ENCODE data around the gene INO80.
A peak's percentile ranks its signal among the peaks of the same experiment; 100 is the strongest.

Gene INO80

DNA sequence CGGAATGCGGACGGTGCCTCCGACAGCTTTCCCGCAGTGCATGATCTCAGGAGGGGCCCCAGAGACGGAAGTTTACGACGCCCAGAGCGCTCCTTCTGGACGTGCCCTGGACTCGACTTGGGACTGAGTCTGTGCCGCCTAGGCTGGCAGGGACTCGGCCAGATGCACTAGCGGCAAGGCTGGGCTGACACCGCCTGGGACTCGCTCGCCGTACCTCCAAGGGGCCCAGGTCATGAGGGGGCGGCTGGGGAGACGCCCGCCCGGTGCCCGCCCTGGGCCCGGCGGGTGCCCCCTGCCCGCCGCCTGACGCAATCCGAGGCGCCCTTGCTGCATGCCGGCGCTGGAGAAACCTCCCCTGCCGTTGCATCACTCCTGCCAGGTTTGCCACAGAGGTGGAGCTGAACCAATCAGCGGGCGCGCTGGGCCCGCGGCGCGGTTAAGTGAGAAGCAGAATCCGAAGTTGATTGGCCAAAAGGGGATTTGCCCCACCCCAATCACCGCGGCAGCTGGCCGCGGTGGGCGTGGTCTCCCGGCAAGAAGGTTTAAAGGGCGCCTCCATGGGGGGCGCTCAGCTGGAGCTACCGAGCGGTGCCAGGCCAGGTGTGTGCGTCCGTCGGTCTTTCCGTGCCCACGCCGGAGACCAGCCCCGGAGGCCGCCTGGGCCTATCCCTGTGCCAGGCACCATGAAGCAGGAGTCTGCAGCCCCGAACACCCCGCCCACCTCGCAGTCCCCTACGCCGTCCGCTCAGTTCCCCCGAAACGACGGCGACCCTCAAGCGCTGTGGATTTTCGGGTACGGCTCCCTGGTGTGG, 163.0 kb downstream of the INO80 start, which contains the start of gene CHAC1:
Gene CHAC1 (plus strand): TSS at position 571 of the 812 bp plus-strand sequence. CDS start 113 bp downstream, at position 684.
- H3K36me3 ChIP-seq (ENCODE audit: control insufficient read depth, low read depth, low read length) = peaks cover 10% of the 10 kb centered on the region
- H3K27ac ChIP-seq (ENCODE audit: low read length) = peak within 1 kb of the TSS; percentile 97
- no peaks in the 10 kb centered on the region for H3K9me3 ChIP-seq (ENCODE audit: control insufficient read depth, low read depth, low read length)
- H3K4me3 ChIP-seq (ENCODE audit: low read length) = peak within 1 kb of the TSS; percentile 76
- no peaks in the 10 kb centered on the region for H3K27me3 ChIP-seq (ENCODE audit: control insufficient read depth, insufficient read depth, low read length)
- H3K9ac ChIP-seq (ENCODE audit: low read length) = peak within 1 kb of the TSS; percentile 93
- H3K4me1 ChIP-seq (ENCODE audit: control insufficient read depth, low read depth, low read length) = peaks cover 19% of the 10 kb centered on the region

DNA sequence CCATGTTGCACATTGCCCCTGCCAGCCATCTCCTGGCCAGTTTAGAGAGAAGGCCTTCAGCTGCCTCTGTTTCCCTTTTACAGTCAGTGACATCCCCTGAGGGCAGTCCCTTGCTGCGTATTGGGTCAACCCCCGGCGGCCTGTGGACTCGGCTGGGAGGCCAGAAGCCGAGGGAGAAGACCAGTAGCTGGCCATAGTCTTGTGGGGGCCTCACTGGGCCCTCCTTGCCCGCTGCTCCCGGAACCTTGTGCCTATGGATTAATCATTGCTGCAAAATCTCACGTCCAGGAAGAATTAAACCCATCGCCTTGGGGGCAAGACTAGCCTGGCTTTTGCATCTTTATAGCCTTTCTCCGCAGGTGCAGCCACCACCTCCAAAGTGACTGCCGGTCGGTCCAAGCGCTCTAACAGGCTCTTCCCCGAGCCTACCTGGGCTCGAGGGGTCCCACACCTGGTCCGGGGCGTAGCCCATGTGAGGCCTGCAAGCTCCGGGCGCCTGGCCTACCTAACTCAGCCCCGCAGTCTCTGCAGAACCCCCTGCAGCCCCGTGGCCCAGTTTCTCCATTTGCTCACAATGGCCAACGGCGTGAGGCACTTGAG, 163.7 kb downstream of the INO80 start:
- Histone ChIP-seq H3K4me1 (ENCODE audit: control insufficient read depth, low read depth, low read length) (peaks cover 19% of the 10 kb centered on the region), H3K4me3 (ENCODE audit: low read length) (peak overlapping the region; percentile 76), H3K9ac (ENCODE audit: low read length) (peak overlapping the region; percentile 93), H3K27me3 (ENCODE audit: control insufficient read depth, insufficient read depth, low read length) (no peaks in the 10 kb centered on the region), H3K27ac (ENCODE audit: low read length) (peak overlapping the region; percentile 97), H3K36me3 (ENCODE audit: control insufficient read depth, low read depth, low read length) (peaks cover 10% of the 10 kb centered on the region), H3K9me3 (ENCODE audit: control insufficient read depth, low read depth, low read length) (no peaks in the 10 kb centered on the region)

DNA sequence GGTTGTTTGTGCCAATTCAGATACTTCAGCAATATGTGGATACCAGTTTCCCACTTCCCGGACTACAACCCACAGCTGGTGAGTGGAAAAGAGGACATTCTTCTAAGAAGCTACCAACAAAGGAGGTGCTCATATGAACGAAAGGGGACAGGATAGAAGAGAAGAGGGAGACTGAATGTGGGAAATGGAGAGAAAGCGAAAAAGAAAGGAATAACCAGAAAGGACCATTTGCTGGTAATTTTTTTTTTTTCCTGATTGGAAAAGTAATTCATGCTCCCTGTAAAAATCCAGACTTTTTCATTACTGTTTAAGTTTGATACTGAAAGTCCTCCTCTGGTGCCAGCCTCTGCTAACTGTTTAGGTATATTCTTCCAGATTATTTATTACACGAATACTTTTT, 164.3 kb downstream of the INO80 start:
- peaks cover 10% of the 10 kb centered on the region for H3K36me3 ChIP-seq (ENCODE audit: control insufficient read depth, low read depth, low read length)
- H3K27ac ChIP-seq (ENCODE audit: low read length) = peak overlapping the region; percentile 97
- H3K9ac ChIP-seq (ENCODE audit: low read length) = peak overlapping the region; percentile 93
- H3K27me3 ChIP-seq (ENCODE audit: control insufficient read depth, insufficient read depth, low read length) = no peaks in the 10 kb centered on the region
- H3K4me3 ChIP-seq (ENCODE audit: low read length) = no peak overlapping the region
- H3K9me3 ChIP-seq (ENCODE audit: control insufficient read depth, low read depth, low read length) = no peaks in the 10 kb centered on the region
- peaks cover 19% of the 10 kb centered on the region for H3K4me1 ChIP-seq (ENCODE audit: control insufficient read depth, low read depth, low read length)

DNA sequence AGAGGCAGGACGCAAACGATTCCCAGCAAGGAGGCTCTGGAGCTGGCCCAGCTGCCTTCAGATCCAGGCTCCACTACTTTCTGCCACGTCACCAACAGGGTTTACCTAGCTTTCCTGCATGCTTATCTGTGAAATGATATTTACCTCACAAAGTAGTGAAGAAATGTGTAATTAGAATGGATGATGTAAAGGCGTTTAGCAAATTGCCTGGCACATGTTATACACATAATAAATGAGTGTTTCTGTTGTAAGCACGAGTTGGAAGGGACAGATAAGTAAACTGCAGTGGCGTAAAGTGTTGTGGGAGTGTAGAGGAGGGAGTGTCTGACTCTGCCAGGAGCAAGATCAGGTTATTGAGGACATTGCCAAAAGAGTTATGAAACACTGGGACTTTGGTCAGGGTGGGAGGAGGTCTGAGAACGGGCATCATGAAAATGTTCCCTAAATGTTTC, 166.3 kb downstream of the INO80 start:
- no peak overlapping the region for H3K9ac ChIP-seq (ENCODE audit: low read length)
- no peak overlapping the region for H3K4me3 ChIP-seq (ENCODE audit: low read length)
- H3K27ac ChIP-seq (ENCODE audit: low read length) = no peak overlapping the region
- H3K4me1 ChIP-seq (ENCODE audit: control insufficient read depth, low read depth, low read length) = peaks cover 19% of the 10 kb centered on the region
- no peaks in the 10 kb centered on the region for H3K27me3 ChIP-seq (ENCODE audit: control insufficient read depth, insufficient read depth, low read length)
- no peaks in the 10 kb centered on the region for H3K9me3 ChIP-seq (ENCODE audit: control insufficient read depth, low read depth, low read length)
- no peaks in the 10 kb centered on the region for H3K36me3 ChIP-seq (ENCODE audit: control insufficient read depth, low read depth, low read length)

DNA sequence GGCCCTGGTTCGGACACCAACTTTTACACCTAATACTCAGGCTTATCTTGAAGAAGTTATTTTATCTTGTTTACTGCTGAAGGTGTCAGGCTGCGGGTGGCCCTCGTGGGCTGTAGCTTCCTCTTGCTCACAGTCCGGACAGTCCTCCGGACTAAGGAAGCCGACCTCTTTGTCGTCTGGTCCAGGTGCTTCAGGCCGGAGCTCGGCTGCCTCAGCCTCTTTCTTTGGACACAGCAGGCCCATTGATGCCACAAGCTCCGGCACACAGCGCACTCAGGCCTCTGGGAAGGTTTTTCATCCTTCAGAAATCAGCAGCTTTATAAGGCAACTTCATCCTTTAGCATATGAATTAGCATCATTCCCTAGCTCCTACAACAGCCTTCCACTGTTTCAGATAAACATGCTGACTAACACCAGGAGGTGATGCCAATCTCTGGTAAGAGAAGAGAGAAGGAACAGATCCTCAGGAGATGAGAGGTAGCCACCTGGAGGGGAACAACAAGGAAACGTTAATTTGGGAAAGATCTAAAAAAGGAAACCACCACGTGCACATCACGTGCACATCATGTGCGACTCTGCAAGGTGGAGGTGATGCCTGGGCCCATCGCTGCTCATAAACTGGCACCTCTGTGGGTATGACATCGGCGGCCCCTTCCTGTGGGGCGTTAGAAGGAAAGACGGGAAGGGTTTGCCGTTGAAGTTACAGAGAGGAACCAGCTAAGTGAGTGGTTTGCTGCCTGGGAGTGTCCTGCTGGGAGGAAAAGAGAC, 167.2 kb downstream of the INO80 start:
- Histone ChIP-seq H3K27me3 (ENCODE audit: control insufficient read depth, insufficient read depth, low read length) (no peaks in the 10 kb centered on the region), H3K9ac (ENCODE audit: low read length) (no peak overlapping the region), H3K4me1 (ENCODE audit: control insufficient read depth, low read depth, low read length) (peaks cover 19% of the 10 kb centered on the region), H3K4me3 (ENCODE audit: low read length) (no peak overlapping the region), H3K36me3 (ENCODE audit: control insufficient read depth, low read depth, low read length) (no peaks in the 10 kb centered on the region), H3K9me3 (ENCODE audit: control insufficient read depth, low read depth, low read length) (no peaks in the 10 kb centered on the region), H3K27ac (ENCODE audit: low read length) (no peak overlapping the region)

DNA sequence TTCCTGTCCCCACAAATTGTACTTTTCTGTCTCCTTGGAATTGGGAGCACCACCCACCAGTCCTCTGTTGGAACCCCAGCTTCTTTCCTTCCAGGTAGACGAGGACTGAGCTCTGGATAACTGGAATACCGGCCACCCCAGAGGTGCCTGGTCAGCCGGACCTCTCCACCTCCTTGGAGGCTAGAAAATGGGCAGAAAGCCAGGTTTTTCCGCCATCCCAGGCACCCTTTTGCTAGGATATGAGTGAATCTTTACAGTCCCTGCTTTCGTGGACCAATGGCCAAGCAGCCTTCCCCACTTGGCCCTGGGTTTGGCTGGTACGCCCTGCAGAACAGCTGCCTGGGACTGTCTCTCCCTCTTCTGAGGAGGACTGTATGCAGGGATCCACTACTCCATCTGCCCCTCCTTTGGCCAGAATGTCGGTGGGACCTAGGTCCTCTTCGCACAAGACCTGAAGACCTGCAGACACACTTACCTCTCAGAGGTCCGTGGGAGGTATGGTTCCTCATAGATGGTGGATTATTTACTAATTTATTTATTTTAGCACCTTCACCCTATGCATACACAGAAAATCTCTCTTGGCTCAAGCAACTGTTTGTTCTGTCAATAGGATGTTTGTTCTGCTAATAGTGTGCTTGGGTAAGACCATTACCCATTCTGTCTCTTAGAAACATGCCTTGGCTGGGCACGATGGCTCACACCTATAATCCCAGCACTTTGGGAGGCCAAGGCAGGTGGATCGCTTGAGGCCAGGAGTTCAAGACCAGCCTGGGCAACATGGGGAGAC, 171.4 kb downstream of the INO80 start:
- peaks cover 22% of the 10 kb centered on the region for H3K4me1 ChIP-seq (ENCODE audit: control insufficient read depth, low read depth, low read length)
- peaks cover 30% of the 10 kb centered on the region for H3K27me3 ChIP-seq (ENCODE audit: control insufficient read depth, insufficient read depth, low read length)
- no peaks in the 10 kb centered on the region for H3K9me3 ChIP-seq (ENCODE audit: control insufficient read depth, low read depth, low read length)
- no peak overlapping the region for H3K27ac ChIP-seq (ENCODE audit: low read length)
- H3K4me3 ChIP-seq (ENCODE audit: low read length) = no peak overlapping the region
- H3K36me3 ChIP-seq (ENCODE audit: control insufficient read depth, low read depth, low read length) = no peaks in the 10 kb centered on the region
- H3K9ac ChIP-seq (ENCODE audit: low read length) = no peak overlapping the region

DNA sequence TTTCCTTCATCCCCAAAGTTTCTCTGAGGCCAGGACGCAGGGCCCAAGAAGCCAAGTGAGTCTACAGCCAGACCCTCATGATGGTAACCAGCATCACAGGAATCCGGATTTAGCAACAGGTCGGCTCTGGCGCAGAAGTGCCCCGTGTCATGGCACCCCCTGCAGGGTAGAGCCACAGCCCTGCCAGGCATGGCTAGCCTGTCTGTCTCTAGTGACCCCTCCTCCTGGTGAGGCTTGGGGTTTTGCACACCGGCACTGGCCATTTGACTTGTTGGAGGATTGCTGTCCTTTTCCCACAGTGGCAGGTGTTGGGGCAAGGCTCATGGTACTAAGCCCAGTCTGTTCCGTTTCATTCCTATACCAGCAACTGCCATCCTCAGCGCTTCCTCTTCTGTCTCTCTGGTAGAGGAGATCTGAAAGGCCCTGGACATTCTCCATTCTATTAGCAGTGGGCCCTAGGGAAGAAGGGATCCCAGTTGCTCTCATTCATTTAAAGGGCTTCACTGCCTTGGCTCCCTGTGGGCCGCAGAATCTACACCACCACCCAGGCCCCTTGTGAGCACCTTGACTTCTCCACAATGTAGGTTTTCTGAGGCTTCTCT, 172.2 kb downstream of the INO80 start:
- Histone ChIP-seq H3K27me3 (ENCODE audit: control insufficient read depth, insufficient read depth, low read length) (peaks cover 30% of the 10 kb centered on the region), H3K27ac (ENCODE audit: low read length) (no peak overlapping the region), H3K4me3 (ENCODE audit: low read length) (no peak overlapping the region), H3K36me3 (ENCODE audit: control insufficient read depth, low read depth, low read length) (no peaks in the 10 kb centered on the region), H3K9me3 (ENCODE audit: control insufficient read depth, low read depth, low read length) (no peaks in the 10 kb centered on the region), H3K4me1 (ENCODE audit: control insufficient read depth, low read depth, low read length) (peaks cover 17% of the 10 kb centered on the region), H3K9ac (ENCODE audit: low read length) (no peak overlapping the region)

DNA sequence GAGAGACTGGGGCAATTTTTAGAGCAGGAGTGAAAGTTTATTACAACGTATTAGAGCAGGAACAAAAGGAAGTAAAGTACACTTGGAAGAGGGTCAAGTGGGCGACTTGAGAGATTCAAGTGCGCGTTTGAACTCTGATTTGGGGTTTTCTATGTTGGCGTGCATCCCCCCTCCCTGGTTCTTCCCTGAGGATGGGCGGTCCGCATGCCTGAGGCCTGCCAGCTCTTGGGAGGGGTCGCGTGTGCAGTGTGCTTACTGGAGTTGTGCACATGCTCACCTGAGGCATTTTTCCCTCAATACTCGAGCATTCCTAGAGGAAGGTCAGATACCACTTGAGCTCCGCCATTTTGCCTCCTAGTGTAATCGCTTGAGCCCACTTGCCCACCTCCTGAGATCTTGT, 173.2 kb downstream of the INO80 start:
- Histone ChIP-seq H3K9me3 (ENCODE audit: control insufficient read depth, low read depth, low read length) (no peaks in the 10 kb centered on the region), H3K27me3 (ENCODE audit: control insufficient read depth, insufficient read depth, low read length) (peaks cover 30% of the 10 kb centered on the region), H3K4me1 (ENCODE audit: control insufficient read depth, low read depth, low read length) (peaks cover 17% of the 10 kb centered on the region), H3K4me3 (ENCODE audit: low read length) (no peak overlapping the region), H3K9ac (ENCODE audit: low read length) (no peak overlapping the region), H3K27ac (ENCODE audit: low read length) (no peak overlapping the region), H3K36me3 (ENCODE audit: control insufficient read depth, low read depth, low read length) (no peaks in the 10 kb centered on the region)

DNA sequence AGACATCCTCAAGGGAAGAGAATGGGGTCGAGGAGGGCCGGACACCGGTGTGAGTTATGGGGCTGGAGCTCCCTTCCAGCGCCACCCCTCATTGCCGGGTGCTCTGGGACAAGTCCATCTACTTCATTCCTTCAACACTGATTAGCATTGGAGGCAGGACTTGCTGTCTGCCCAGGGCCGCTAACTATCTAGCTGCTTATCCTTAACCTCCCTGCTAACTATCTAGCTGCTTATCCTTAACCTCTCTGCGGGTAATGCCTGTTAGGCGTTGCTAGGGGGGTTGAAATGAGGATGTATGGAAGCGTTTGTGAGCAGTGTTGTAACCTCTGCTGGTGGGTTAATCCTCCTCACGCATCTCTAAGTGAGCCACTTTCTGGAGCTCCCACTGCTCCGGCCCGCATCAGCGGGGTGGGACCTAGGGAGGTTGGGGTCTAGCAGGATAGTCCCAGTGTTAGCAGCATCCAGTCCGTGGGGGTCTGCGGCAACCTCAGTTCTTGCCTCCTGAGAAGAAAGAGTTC, 173.7 kb downstream of the INO80 start:
- H3K9me3 ChIP-seq (ENCODE audit: control insufficient read depth, low read depth, low read length) = no peaks in the 10 kb centered on the region
- peak overlapping the region; percentile 54 for H3K4me3 ChIP-seq (ENCODE audit: low read length)
- peaks cover 30% of the 10 kb centered on the region for H3K27me3 ChIP-seq (ENCODE audit: control insufficient read depth, insufficient read depth, low read length)
- peaks cover 17% of the 10 kb centered on the region for H3K4me1 ChIP-seq (ENCODE audit: control insufficient read depth, low read depth, low read length)
- H3K9ac ChIP-seq (ENCODE audit: low read length) = no peak overlapping the region
- no peak overlapping the region for H3K27ac ChIP-seq (ENCODE audit: low read length)
- H3K36me3 ChIP-seq (ENCODE audit: control insufficient read depth, low read depth, low read length) = no peaks in the 10 kb centered on the region

DNA sequence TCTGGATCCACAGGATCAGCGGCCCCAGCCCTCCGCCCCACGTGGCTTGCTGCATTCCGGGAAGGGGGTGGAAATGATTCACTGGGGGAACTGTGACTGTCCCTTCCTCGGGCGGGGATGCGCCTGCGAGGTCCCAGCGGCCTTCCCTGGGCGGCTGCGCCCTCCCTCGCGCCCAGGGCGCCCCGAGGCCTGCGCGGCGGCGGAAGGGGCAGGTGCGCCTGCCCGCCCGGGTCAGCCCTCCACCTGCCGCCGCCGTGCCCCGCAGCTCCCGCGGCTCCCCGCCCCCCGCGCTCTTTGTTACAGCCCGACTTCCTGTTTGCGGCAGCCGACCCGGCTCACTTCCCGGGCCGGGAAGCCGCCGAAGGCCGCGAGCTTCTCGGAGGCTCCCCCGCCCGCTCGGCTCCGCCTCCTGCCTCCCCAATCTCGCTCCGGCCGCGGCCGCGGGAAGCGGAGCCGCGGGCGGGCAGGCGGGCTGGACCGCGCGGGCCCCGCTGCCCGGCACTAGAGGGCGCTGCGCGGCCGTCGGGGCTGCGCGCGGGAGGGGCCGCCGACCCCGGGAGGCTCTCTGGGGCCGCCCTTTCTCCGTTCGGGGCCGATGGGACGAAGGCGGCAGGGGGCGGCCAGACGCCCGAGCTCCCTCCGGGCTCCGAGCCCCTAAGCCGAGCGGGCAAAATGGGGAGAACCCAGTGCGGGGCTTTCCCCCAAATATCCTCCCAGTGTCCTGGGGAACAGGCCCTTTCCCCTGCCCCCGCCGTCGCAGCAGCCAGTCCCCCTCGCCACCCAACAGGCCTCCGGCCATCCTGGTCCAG, 174.3 kb downstream of the INO80 start:
- H3K27me3 ChIP-seq (ENCODE audit: control insufficient read depth, insufficient read depth, low read length) = peaks cover 30% of the 10 kb centered on the region
- H3K27ac ChIP-seq (ENCODE audit: low read length) = no peak overlapping the region
- peak overlapping the region; percentile 54 for H3K4me3 ChIP-seq (ENCODE audit: low read length)

More for the DNA sequence above, 174.3 kb downstream of the INO80 start:
- Histone ChIP-seq H3K9ac (ENCODE audit: low read length) (peak overlapping the region; percentile 59), H3K4me1 (ENCODE audit: control insufficient read depth, low read depth, low read length) (peaks cover 17% of the 10 kb centered on the region), H3K9me3 (ENCODE audit: control insufficient read depth, low read depth, low read length) (no peaks in the 10 kb centered on the region), H3K36me3 (ENCODE audit: control insufficient read depth, low read depth, low read length) (no peaks in the 10 kb centered on the region)
